NCI-H2107 treated with DMSO at 0.1 percent for 48 hours (cell line): Measurements from ENCODE around the gene TRPM3.

ENCODE experiments used
- DNase-seq: peaks from one replicate; lab custom pipeline; 2025; ENCODE audit not compliant: unreplicated experiment; lab: John Stamatoyannopoulos, UW

The TRPM3 gene

DNA sequence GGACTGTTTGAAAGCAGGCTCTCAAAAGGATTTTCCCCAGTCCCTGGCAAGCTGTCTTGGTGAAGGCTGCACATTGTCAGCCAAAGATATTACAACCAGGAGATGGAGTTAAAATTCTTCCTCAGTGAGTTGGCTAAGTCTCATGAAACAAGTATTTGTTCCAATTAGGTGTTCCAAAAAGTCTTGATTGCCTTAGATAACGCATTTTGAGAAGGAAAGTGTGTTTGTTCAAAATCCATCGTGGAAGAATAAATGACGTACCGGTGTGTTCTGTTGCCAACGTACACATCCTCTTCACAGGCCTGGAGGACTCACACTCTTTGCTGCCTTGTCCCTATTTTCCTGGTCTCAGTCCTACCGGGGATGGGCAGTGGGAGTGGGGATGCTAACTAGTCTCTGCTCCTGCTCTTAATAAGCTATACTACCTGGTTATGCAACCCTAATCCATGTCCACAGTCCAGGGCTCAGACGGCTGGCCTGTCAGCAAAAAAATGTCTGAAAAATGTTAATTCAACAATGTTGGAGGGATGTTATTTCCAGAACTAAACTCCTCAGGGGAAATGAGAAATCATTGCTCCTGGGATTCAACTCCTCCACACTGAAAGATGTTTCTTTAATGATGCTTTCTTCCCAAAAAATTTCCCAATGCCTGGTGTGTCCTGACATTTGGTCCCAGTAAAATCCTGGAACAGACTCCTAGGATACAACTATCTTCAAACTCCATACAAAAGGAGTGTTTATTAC lies 531.7 kb downstream of the TRPM3 start:
- no peak for DNase-seq

DNA sequence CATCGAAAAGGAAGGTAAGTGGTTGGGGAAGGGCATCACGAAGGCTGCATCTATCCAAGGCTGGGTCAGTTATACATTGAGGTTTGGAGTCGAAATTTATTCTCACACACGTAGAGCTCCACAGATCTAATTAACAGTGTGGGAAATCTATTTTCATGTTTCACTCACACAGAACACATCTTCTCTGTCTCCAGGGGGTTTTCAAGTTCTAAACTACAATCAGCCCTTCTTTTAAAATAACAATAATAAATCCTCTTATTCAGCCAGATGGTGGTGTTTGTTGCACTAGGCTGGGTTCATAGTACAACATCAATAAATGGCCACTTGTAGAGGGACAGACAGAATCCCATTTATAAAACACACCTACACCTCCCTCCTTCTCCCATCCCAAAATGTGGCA lies 532.4 kb downstream of the TRPM3 start:
- no peak for DNase-seq

DNA sequence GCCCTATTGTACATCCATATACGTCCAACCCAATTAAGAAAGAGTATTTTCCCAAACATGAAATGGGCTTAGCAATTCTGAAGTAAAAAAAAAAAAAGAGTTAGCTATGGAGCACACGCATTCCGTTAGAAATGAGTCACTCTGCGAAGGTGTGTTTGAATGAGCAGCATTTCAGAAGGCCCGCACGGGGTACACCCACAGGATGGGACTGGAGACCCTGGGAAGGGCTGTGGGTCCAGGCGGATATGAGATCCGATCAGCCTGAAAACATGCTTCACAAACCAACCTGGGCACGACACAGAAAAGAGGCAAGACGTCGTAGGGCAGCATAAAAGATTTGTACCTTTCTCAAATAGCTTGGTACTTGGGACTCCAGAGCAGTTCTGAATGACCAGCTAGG lies 533.0 kb downstream of the TRPM3 start:
- DNase-seq, result no peak

DNA sequence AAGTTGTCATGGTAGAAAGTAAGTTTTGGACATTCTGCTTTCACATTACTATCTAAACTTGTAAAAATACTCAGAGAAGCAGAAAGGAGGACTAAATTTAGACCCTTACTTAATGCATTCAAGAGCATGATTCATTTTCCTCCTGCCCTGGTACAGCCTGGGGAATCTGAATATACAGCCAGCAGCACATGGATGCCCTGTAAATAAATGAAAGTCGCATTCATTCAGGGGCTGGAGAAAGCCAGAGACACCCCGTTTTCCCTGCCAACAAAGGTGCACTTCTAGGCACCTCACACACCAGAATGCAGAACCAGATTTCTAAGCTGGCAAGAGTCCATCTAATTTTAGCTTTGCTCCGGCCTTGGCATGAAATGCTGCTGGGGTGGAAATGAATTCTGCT lies 534.2 kb downstream of the TRPM3 start:
- DNase-seq, result no peak

DNA sequence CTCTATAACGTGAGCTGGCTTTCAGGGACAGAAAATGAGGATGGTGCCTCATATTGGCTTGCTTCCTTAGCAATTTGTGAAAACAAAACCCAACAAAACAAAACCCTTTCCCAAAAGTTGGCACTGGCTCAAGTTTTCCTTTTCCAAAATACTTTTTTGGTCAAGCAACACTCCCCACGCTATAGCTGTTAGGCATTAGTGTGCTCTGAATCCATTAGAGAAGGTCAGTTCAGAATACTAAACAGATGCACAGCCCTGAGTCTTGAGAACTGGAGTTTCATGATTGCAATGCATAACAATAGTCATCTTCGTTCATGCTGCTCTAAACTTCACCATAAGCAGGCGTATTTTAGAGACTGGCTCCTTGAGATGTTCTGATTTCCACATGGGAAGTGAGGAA lies 534.9 kb downstream of the TRPM3 start:
- no peak for DNase-seq

DNA sequence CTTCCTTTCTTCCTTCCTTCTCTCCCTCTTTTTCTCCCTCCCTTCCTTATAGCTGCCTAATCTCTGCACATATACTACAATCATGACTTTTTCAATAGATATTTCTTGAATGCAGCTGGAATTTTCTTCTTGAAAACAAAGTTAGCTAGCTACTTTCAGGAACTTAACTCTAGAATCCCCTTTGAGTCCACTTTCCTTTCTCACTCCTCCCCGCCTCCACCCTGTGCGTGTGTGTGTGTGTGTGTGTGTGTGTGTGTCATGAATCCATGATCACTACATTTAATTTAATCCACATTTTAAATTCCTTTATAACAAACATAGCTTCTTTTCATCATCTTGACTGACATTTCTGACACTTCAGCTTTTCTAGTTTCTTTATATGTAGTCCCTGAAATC lies 539.5 kb downstream of the TRPM3 start:
- no peak for DNase-seq

DNA sequence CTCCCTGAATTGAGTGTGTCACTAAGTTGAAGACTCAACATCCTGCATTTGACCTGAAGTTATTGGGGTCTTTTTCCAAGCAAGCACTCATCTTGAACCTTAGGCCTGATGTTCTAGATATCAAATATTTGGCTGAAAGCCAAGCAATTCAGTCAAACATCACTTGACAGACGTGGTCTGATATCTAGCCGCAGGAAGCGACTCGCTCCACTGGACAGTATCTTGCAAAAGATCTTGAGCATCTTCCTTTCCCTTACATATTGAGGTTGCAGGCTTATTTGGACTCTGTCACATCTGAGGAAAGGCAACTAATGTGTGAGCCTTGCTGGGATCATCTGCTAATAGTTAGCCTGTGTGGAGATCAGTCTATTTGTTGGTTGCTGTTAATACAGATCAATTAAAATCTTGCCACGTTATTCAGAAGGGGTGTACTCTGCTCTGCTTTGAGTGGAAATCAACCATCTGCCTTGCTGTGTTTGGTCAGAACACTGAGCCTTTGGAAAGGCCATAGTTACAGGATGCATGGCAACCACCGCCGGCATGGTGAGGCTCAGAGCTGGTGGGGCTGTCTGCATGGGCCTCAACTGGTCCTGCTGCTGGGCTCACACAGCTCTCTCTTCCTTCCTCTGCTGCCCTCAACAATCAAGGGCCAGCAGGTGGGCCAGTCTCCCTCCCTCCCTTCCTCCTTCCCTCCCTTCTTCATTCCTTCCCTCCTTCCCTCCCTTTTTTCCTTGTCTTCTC lies 540.0 kb downstream of the TRPM3 start:
- no peak for DNase-seq

DNA sequence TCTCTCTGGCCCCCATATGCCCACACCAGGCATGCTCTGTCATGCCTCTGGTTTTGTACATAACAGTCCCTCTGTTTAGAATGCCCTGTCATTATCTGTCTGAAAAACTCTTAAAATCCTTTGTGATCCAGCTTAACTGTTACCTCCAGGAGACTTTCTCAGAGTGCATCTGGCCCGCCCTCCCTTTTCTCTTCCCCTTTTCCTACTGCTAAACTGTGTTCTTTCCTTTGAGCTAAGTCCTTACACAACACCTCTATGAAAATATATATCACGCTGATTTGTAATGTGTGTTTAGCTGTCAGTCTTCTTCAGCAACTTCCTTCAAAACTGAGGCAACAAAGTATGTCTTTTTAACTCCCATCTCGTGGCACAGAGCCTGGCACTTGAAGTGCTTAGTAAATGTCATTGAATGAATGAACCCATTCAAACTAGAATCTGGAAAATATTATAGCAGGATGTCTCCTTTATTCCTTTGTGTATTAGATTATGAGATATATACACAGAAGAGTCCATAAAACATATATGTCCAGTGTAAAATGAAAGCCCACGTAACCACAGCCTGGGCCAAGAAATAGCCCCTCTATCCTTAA lies 540.7 kb downstream of the TRPM3 start:
- no peak for DNase-seq

DNA sequence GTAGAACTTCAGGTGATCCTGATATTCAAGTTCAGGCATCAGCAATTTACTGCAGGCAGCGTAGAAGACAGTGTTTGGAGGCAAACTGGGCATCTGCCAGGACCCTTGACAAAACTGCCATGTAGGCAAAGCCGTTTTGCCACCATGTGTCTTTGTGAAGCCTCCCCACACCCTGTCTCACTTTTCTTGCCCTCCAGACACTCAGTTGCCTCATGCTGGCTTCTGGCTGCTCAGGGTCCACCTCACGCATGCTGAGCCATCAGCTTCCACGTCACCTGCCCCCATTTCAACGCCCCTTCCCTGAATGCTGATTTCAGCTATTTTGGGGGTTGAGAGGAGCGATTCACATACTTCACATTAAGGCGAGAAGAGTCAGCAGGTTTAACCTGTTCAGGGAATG lies 541.7 kb downstream of the TRPM3 start:
- no peak for DNase-seq

DNA sequence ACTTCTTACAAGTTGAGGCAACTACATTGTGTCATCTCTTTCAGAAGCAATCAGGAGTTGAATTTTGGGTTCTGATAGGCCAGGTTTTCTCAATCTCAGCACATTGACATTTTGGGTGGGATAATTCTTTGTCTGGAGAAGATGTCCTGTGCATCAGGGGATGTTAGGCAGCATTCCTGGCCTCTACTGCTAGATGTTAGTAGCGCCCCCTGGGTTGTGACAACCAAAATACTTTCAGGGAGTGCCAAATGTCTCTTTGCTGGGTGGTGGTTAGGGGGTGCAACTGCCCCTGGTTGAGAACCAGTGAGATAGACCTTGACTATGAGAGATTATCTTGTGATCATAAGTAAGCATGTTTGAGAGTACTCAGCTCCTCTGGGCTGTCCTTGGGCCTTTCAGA lies 542.7 kb downstream of the TRPM3 start:
- no peak for DNase-seq

DNA sequence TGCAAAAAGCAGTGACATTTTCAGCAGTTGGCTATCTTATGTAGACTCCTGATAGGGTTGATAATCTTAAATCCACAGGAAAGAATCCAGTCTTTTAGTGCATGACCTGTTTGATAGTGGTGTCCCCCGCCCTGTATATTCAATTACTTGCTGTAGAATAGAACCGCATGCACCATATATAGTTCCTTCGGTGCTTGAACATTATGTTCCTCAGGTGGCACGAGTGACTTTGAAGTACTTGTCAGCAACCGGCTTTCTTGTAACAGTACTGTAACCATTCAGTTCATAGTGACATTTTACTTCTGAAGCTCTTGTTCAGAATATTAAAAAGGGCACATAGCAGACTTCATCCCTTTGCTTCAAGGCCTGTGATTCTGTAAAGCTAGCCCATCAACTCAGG lies 543.8 kb downstream of the TRPM3 start:
- no peak for DNase-seq

DNA sequence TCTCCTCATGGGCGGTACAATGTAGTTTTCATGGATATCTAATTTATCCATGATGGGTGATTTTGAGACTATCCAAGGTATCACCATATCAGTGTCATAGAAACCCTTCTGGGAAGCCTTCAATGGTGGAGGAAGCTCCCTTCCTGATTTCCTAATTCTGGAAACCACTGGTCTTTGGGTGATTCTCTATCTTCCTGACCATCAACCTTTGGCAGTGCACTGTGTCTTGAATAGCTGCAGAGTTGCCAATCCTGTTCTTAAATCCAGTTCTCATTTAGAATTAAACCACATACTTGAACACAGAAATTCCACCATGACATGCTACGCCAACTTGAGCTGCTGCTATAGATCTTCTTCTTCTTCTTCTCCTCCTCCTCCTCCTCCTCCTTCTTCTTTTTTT lies 545.3 kb downstream of the TRPM3 start:
- DNase-seq, result no peak

DNA sequence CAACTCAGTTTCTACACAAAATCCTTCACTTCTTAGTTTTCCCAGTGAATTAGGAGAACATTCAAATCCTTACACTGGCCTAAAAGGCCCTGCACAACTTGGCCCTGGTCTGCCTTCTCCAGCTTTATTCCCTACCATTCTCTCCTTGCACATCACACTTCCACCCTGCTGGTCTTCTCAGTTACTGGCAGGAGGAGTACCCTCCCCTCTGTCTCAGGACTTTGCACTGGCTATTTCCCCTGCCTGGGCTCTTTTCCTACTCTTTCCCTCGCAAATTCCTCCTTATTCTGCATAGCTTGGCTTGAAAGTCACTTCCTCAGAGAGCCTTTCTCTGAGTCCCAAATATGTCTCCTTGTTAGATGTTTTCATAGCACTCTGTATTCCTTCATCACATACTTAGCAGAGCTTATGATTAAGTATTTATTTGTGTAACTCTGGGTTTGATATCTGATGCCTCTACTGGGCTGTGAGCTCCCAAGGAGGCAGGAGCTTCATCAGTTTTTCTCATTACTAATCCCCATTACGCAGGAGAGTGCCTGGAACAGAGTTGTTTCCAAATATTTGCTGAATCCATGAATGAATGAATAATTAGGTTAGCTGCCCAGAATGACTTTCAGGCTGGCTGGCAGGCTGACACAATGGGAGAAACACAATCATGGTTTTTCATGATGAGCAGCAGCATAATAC lies 547.1 kb downstream of the TRPM3 start:
- peak; percentile 48 for DNase-seq

DNA sequence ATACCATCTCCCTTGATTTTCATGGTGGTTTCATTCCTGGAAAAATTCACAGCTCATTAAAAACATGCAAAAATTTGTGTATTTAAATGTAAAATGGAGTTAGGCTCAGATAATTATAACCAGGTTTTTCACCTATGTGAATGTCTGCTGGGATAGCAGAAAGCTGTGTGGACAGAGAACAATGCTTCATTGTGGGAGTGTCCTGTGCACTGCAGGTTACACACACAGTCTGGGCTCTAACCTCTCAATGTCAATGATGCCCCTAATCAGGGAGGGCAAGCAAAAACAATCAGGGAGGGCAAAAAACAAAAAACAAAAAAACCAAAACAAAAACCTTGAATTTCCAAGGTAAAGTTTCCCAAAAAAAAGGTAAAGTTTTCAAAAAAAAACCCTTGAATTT lies 548.1 kb downstream of the TRPM3 start:
- no peak for DNase-seq

DNA sequence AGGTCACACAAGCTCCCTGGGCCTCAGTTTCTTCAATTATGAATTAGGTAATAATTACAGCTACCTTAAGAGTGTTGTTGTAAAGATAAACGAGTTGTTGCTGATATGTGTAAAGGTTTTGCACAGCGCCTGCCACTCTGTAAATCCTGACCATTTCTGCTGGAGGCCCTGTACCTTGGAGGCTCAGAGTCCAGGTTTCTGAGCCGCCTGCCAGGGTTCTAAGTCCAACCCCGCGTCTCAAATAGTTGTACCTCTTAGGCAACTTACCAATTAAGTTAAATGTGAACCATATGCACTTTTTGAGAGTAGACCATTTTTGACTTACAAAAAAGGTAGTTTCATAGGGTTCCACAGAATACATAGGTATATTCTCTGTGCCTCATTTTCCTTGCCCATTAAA lies 550.2 kb downstream of the TRPM3 start:
- no peak for DNase-seq

DNA sequence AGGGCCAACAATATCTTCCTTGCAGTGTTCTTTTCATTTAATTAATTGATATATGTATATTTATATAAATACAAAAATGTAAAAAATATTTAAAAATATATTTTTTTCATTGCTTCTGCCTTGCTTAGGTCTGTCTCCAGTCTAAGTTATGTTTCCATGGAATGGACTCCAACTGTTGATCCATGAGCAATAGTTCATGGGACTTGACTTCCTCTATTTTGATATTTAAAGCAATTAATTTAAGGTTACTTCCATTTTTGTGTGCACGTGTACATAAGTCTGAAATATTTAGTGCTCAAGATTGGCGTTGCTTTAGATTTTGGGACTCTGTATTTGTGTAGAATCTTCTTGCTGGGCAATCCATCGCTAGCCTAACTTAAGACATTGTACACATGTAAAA lies 551.6 kb downstream of the TRPM3 start:
- no peak for DNase-seq

DNA sequence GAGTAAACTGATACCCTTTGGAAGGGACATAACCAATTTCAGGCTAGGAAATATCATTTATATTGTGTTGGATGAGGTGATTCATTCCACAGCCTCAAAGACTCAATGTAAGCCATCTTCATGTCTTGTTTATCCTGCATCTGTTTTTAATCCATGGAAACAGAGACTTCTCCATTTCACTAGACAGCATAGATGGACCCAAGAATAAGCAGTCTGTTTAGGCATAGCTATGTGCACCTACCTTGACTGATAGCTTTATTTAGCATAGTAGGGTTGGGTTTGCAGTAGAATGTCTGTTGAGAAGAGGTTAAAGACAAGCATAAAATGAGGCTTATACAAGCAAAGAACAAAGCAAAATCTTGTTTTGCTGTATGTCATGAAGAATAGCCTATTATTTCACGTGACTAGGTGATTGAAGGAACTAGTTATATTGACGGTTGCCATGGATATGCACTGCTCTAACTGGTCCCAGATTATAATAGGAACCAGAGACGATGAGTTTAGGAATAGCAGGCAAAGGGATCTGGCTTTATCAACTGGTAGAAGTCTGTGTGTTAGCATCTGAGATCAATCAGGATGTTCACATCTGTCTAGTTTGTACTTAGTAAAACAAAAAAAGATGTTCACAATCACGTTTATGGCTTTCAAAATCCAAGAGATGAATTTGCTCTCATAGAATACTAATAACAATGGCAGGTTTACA lies 552.2 kb downstream of the TRPM3 start:
- DNase-seq, result no peak

DNA sequence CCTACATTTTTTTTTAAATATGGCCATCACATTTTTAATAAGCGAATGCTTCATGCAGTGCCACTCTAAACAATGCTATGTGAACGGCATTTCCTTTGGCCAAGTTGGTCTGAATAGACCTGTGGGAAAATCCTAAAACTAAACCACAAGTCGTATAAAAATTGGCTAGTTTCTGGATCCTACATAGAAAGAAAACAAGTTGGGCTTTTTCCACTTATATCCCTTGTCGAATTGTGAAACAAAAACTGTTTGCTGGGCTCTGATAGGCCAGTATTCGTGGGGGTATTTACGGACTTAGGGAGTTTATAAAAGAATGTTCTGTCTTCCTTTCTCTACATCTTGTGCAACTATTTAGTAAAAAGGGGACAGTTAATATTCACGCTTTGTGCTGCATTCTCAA lies 553.9 kb downstream of the TRPM3 start:
- no peak for DNase-seq

DNA sequence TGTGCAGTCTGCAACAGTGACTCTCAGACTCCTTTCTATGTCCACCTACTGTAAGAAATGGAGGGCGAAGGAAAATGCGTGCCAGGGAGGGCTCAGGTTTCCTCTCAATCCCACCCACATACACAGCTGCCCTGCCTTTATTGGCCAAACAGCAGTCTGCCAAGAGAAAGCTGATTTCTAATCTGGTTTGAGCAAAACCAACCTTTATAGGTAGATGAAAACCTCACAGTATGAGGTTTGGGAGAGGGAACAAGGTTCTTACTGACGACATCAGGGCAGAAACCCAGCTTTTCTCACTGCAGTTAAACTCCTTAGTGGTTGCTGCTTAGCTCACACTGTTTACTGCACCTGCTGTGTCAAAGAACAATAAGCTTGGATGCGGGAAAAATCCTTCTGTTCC lies 554.7 kb downstream of the TRPM3 start:
- peak; percentile 37 for DNase-seq

DNA sequence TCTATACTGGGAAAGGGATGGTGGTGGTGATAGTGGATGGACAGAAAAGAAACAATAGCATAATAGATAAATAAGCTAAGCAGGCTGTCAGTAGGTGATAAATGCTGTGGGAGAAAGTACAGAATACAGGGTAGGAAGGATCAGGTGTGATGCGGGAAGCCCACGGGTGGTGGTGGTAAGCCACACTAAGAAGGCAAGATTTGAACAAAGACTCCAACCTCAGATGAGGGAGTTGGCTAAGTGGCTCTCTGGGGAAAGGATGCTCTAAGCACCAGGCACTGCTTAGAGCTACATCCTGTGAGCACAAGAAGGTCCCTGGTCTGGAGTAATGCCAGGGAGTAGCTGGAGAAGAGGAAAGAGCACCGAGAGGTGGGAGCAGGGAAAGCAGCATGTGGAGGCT lies 555.4 kb downstream of the TRPM3 start:
- no peak for DNase-seq
